Measurements from ENCODE around the gene NOTCH4.

NOTCH4 gene

DNA sequence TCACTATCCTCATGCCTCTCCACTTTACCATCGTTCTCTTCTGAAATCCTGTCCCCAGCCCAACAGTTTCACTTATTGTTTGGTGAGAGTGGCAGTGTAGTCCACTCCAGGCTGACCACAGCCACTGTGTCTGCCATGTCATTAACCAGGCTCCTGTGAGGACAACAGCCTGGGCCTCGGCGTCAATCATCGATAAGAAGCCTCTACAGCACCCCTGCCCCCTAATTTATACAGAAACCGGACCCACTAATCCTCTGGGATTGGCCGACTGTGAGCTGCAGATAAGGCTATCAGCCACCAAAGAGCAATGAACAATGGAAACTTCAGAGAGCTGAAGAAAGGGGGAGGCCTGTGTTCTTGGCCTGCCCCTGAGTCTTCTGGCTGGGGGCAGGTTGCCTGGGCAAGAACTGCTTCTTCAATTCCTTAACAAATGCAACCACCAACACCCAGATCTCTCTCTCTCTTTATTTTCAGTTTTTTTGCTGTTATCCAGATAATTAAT is 56.1 kb downstream of the NOTCH4 start:
- TF ChIP-seq EZH2phosphoT487 (IDR thresholded peaks at IDR 0.05; ENCODE audit: low read depth) = no peak
- TF ChIP-seq, protein P1, sequence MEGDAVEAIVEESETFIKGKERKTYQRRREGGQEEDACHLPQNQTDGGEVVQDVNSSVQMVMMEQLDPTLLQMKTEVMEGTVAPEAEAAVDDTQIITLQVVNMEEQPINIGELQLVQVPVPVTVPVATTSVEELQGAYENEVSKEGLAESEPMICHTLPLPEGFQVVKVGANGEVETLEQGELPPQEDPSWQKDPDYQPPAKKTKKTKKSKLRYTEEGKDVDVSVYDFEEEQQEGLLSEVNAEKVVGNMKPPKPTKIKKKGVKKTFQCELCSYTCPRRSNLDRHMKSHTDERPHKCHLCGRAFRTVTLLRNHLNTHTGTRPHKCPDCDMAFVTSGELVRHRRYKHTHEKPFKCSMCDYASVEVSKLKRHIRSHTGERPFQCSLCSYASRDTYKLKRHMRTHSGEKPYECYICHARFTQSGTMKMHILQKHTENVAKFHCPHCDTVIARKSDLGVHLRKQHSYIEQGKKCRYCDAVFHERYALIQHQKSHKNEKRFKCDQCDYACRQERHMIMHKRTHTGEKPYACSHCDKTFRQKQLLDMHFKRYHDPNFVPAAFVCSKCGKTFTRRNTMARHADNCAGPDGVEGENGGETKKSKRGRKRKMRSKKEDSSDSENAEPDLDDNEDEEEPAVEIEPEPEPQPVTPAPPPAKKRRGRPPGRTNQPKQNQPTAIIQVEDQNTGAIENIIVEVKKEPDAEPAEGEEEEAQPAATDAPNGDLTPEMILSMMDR (IDR thresholded peaks at IDR 0.05; ENCODE audit: low read depth, low read length) = no peak
- H3K9ac ChIP-seq (ENCODE audit: low read length) = no peak overlapping the region
- H3K4me2 ChIP-seq (ENCODE audit: low read length) = no peak overlapping the region
- H3K36me3 ChIP-seq (replicated peaks; ENCODE audit: low read depth, low read length) = no peaks in the 10 kb centered on the region
- no peaks in the 10 kb centered on the region for H3K79me2 ChIP-seq (ENCODE audit: low read length)
- H4K20me1 ChIP-seq (ENCODE audit: insufficient read depth, low read length) = no peaks in the 10 kb centered on the region
- H2AFZ ChIP-seq (ENCODE audit: low read depth, low read length) = no peak overlapping the region
- no peaks in the 10 kb centered on the region for H3K27me3 ChIP-seq (ENCODE audit: low read depth, low read length)
- H3K4me1 ChIP-seq (ENCODE audit: low read length) = peaks cover 6% of the 10 kb centered on the region
- H3K9me3 ChIP-seq (ENCODE audit: insufficient read depth, low read length) = no peaks in the 10 kb centered on the region
- H3K4me3 ChIP-seq (ENCODE audit: low read length) = no peak overlapping the region
- H3K27ac ChIP-seq (ENCODE audit: low read length) = no peak overlapping the region

DNA sequence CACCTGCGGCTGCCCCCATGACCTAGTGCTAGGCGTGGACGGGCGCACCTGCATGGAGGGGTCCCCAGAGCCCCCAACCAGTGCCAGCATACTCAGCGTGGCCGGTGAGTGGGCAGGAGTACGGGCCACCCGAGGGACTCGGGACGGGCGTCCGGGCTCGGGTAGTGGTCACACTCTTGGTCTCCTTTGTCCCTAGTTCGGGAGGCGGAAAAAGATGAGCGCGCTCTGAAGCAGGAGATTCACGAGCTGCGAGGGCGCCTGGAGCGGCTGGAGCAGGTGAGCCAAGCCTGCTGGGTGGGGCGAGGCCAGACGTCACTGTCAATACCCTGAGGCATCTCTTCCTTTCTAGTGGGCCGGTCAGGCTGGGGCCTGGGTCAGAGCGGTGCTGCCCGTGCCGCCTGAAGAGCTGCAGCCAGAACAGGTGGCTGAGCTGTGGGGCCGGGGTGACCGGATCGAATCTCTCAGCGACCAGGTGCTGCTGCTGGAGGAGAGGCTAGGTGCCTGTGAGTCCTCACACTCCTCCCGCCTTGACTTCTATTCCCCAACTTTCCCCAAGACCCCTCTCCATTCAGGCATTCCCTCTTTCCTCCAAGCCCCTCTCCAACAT is 56.6 kb downstream of the NOTCH4 start:
- Histone ChIP-seq H3K36me3 (replicated peaks; ENCODE audit: low read depth, low read length) (no peaks in the 10 kb centered on the region), H3K4me3 (ENCODE audit: low read length) (no peak overlapping the region), H3K9me3 (ENCODE audit: insufficient read depth, low read length) (no peaks in the 10 kb centered on the region), H3K4me2 (ENCODE audit: low read length) (no peak overlapping the region), H3K4me1 (ENCODE audit: low read length) (peaks cover 6% of the 10 kb centered on the region), H3K27me3 (ENCODE audit: low read depth, low read length) (no peaks in the 10 kb centered on the region), H3K27ac (ENCODE audit: low read length) (no peak overlapping the region), H3K79me2 (ENCODE audit: low read length) (no peaks in the 10 kb centered on the region), H4K20me1 (ENCODE audit: insufficient read depth, low read length) (no peaks in the 10 kb centered on the region), H2AFZ (ENCODE audit: low read depth, low read length) (no peak overlapping the region), H3K9ac (ENCODE audit: low read length) (no peak overlapping the region)
- no peak for TF ChIP-seq EZH2phosphoT487 (IDR thresholded peaks at IDR 0.05; ENCODE audit: low read depth)
- TF ChIP-seq, protein P1 (IDR thresholded peaks at IDR 0.05; ENCODE audit: low read depth, low read length) = no peak

DNA sequence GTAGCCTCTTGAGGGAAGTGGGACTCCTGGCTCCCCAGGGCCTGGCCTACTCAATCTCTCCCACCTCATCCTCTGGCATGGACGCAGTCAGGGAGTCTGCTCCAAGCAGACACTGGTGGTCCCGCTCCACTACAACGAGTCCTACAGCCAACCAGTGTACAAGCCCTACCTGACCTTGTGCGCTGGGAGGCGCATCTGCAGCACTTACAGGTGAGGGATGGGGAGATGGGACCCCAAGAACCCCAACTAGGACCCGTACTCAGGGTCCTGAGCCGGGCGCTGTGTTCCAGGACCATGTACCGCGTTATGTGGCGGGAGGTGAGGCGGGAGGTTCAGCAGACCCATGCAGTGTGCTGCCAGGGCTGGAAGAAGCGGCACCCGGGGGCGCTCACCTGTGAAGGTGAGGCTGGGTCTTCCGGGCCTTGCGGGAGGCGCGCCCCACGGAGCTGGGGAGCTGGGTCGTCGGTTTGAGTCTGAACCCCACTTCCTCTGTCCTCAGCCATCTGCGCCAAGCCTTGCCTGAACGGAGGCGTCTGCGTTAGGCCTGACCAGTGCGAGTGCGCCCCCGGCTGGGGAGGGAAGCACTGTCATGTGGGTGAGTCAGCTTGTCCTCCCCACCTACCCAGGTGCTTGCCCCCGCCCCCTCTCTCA is 57.3 kb downstream of the NOTCH4 start:
- Histone ChIP-seq H3K36me3 (replicated peaks; ENCODE audit: low read depth, low read length) (no peaks in the 10 kb centered on the region), H3K27me3 (ENCODE audit: low read depth, low read length) (no peaks in the 10 kb centered on the region), H4K20me1 (ENCODE audit: insufficient read depth, low read length) (no peaks in the 10 kb centered on the region), H3K27ac (ENCODE audit: low read length) (no peak overlapping the region), H3K4me3 (ENCODE audit: low read length) (no peak overlapping the region), H3K79me2 (ENCODE audit: low read length) (no peaks in the 10 kb centered on the region), H3K9ac (ENCODE audit: low read length) (no peak overlapping the region), H3K4me2 (ENCODE audit: low read length) (no peak overlapping the region), H2AFZ (ENCODE audit: low read depth, low read length) (no peak overlapping the region), H3K9me3 (ENCODE audit: insufficient read depth, low read length) (no peaks in the 10 kb centered on the region), H3K4me1 (ENCODE audit: low read length) (peaks cover 6% of the 10 kb centered on the region)
- TF ChIP-seq, protein P1 (IDR thresholded peaks at IDR 0.05; ENCODE audit: low read depth, low read length) = no peak
- no peak for TF ChIP-seq EZH2phosphoT487 (IDR thresholded peaks at IDR 0.05; ENCODE audit: low read depth)

DNA sequence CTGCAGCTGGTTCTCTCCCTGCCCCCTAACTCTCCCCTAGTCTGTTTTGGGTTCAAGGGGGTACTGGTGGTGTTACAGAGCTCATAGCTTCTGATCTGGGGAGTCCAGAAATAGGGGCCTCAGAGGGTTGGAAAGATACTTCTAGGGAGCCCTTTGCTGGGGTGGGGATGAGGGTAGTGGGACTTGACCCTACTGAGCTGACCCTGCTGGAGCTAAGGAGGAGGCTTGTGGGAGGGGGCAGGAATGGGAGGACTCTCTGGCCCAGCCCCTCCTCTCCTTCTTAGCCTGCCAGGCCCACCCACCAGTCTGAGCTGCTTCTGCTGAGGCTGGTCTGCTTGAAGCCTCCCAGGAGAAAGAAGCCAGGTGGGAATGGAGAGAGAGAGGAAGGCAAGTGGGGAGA is 59.6 kb downstream of the NOTCH4 start, which contains the start of gene EGFL8:
EGFL8 (plus strand) TSS at position 301 of the 400 bp plus-strand sequence. CDS start 1,571 bp downstream, outside the sequence.
- H4K20me1 ChIP-seq (ENCODE audit: insufficient read depth, low read length) = no peaks in the 10 kb centered on the region
- H3K79me2 ChIP-seq (ENCODE audit: low read length) = no peaks in the 10 kb centered on the region
- H3K27ac ChIP-seq (ENCODE audit: low read length) = no peak within 1 kb of the TSS
- H3K4me2 ChIP-seq (ENCODE audit: low read length) = no peak within 1 kb of the TSS
- peaks cover 6% of the 10 kb centered on the region for H3K4me1 ChIP-seq (ENCODE audit: low read length)
- no peak within 1 kb of the TSS for H3K9ac ChIP-seq (ENCODE audit: low read length)
- no peaks in the 10 kb centered on the region for H3K9me3 ChIP-seq (ENCODE audit: insufficient read depth, low read length)
- no peaks in the 10 kb centered on the region for H3K36me3 ChIP-seq (replicated peaks; ENCODE audit: low read depth, low read length)
- TF ChIP-seq, protein P1 (IDR thresholded peaks at IDR 0.05; ENCODE audit: low read depth, low read length) = no peak
- no peak within 1 kb of the TSS for H3K4me3 ChIP-seq (ENCODE audit: low read length)
- H2AFZ ChIP-seq (ENCODE audit: low read depth, low read length) = no peak within 1 kb of the TSS
- no peaks in the 10 kb centered on the region for H3K27me3 ChIP-seq (ENCODE audit: low read depth, low read length)
